Stimulated activated CD4-positive, alpha-beta T cell treated with anti-CD3 and anti-CD28 coated beads, Interleukin-1b, Interleukin-23, amount 100 ng/mL, for 1 hour (primary cell): ENCODE results near the gene ACIN1.
A peak's percentile ranks its signal among the peaks of the same experiment; 100 is the strongest.
"Not testable (repeated sequence)": the region's sequence is repeated elsewhere in the genome, so short reads cannot be mapped to it uniquely, and the experiment has no call there.

Experiments used
- DNase-seq, 2 donors: peaks; one replicate each; pipeline ENCODE4 v3.0.0-alpha.2; 2020; ENCODE audit warnings: low read depth in 2 of 2

ACIN1 gene

DNA sequence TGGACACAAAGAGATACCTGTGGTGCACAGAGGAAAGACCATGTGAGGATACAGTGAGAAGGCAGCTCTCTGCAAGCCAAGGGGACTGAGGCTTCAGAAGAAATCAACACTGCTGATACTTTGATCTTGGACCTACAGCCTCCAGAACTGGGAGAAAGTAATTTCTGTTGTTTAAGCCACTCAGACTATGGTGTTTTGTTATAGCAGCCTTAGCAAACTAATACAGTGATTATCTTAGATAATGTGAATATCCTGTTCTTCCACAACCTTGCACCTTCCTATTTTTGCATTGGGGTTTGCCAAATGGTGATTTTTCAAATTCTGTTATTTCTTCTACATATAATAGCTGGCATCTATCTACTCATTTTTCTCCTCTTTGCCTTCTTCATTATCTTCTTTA lies 76.8 kb downstream of the ACIN1 start:
- DNase-seq, result no peak

DNA sequence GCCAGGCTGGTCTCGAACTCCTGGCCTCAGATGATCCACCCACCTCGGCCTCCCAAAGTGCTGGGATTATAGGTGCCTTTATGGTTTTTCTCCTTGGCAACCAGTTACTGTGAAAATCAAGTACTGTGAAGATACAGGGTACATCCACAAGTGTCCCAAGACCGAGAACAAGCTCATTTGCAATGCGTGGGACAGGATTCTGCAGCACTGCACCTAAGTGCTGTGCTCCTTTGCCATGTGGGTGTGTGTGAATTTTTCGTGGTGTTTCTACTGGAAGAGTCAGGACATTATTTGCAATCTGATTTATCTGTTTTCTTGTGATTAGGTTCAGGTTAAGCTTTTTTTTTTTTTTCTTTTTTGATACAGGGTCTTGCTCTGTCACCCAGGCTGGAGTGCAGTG lies 77.8 kb downstream of the ACIN1 start:
- no peak for DNase-seq

DNA sequence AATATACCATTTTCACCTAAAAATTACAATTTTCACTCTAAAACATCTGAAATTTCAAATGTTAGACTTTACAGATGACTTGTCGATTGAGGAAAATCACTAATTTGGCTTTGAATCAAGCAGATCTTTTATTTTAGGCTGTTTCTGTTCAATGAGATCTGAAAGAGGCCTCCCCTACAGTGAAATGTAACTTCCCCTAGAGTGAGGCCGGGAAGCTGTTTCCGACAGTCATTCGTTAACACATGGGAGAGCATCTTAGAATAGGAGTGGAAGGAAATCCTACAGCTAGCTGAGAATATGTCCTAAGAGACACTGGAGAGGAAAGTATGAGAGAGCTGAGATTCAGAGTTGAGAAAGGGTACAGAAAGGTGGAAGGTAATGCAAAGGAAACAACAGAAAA lies 79.3 kb downstream of the ACIN1 start:
- DNase-seq, result no peak

DNA sequence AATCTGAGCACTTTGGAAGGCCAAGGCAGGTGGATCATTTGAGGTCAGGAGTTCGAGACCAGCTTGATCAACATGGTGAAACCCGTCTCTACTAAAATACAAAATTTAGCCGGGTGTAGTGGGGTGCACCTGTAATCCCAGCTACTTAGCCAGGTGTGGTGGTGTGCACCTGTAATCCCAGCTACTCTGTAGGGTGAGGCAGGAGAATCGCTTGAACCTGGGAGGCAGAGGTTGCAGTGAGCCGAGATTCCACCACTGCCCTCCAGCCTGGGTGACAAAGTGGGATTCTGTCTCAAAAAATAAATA lies 81.2 kb downstream of the ACIN1 start:
- not testable (repeated sequence) for DNase-seq

DNA sequence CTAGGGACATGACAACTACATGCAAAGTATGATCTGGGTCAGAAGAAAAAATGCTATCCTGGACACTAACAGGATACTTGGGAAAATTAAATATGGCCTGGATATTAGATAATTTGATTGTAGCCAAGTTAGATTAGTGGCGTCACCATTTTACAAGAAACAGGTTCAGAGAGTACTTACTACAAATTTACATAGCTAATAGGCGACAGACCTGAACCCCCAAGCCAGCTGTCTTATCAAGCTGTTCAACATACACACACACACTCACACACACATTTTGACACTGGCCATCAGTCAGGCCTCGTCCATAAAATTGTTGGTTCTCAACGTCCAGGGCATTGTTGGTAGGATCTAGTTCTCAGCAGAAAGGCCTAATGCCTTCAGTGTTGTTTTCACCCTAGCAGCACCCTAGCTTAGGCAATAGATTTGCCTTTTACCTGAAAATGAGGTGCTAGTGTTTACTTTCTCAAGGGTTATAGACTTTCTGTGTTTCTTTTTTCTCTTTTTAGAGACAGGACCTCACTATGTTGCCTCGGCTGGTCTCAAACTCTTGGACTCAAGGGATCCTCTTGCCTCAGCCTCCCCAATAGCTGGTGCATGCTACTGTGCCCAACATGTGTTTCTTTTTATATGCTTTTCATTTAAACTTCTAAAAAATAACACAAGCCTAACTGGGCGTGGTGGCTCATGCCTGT lies 81.7 kb downstream of the ACIN1 start:
- no peak for DNase-seq

DNA sequence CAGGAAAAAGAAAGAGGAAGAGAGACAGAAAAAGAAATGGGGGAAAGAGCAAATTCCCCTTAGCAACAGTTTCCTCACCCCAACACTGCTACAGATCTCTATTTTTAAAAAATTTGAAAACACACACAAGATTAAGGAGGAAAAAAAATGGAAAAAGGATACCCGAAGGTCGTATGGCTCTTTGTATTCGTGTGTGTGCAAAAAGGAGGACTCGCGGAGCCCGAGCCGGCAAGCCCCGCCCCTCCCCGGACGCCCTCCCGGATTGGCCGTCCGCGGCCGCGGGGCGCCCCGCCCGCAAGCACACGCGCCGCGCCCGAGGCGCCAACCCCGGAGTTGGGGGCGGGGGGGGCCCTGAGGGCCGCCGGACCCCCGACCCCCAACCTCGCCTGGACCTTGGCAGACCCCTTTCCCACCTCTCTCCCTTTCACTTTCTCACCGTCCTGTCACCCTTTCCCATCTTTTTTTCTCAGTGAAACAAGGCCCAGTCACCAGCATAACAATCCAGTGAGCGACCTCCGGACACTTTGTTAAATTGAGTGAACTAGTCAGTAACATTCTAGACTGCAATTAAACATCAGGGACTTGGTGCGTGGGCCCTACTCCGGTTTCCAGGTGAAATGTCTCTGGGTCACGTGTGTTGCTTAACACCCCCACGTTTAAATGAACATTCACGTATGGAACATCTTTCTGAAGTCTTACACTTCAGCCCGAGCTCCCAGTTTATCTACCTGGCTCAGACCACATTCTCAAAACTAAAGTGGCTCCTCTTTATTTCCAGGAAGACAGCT lies 84.8 kb downstream of the ACIN1 start, which contains the start of gene C14orf93:
Gene C14orf93 (minus strand): TSS at position 205 of the 788 bp plus-strand sequence. CDS start 11,120 bp downstream, outside the sequence.
- DNase-seq, result peak; percentile 57 to 74

DNA sequence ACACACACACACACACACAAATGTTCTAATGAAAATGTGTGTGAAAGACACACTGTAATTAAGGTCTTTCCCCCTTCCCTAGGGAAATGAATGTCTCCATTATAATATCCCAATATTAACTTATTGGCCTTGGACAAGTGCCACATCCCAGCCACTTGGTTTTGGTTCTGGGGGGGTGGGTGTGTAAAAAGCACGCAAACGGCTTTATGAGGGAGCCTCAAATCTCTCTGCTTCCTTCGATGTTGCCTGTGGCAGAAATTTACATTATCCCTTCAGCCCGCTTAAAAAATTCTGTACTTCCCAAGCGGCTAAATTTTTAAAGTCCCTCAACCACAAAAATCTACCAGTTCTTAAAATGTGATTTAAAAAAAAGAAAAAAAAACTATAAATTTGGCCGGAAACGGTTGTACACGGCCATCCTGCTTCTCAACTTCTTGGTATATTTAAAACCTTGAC lies 85.4 kb downstream of the ACIN1 start:
- DNase-seq, result no peak

DNA sequence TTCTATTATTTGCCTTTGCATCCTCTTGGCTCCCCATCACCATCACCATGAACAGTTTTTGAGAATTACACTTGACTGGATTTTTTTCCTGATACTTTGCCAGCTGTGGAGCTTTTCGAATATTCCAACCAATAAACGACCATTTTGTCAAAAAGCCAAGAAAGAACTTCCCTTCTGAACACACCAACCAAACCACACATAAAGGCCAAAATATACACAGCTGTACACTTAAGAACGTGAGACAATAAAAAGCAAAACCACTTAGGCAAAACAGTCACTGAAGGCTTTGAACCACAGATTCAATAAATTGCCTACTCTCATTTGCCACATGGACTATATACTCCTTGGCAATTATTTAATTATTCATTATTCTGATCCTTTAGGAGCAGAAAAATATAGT lies 86.1 kb downstream of the ACIN1 start:
- DNase-seq, result no peak
